ENCODE measurements around the gene BLACAT1. TPM values are rescaled to one million over a fixed set of nuclear protein-coding genes. Genes with fewer than 3 reads are reported as not detected.
"Not testable (repeated sequence)": the region's sequence is repeated elsewhere in the genome, so short reads cannot be mapped to it uniquely, and the experiment has no call there.

The BLACAT1 gene
- total RNA-seq, 1 experiment from 2014 or later, result not detected

DNA sequence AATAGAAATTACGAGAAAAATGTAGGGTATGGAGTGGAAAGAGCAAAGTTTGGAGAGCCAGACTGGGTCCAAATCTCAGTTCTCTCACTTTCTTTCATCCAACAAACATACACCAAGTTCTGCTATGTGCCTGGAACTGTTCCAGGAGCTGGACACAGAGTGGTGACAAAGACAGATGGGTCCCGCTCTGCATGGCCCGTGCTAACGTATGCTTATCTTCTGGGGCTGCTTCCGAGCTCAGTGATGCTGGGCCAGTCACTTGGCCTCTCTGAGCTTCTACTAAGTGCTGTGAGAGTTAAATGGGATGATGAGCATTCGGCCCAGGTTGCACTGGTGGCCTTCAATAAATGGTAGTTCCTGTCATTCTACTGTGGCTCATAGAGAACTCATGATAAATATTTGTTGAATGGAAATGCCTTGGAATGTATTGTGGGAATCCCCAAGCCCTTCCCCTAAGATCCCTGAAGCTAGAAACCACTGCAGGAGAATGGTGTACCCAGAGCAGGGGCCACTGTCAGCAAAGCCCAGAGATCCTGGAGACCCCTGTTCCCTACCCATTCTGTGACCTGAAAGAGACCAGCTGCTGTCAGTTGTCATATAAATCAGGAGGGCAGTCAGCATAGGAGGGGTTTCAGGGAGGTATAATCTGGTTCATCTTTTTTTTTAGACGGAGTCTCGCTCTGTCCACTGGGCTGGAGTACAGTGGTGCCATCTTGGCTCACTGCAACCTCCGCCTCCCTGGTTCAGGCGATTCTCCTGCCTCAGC is 37.8 kb downstream of the BLACAT1 start:
- DNase-seq (ENCODE audit: low read depth), result no peak

DNA sequence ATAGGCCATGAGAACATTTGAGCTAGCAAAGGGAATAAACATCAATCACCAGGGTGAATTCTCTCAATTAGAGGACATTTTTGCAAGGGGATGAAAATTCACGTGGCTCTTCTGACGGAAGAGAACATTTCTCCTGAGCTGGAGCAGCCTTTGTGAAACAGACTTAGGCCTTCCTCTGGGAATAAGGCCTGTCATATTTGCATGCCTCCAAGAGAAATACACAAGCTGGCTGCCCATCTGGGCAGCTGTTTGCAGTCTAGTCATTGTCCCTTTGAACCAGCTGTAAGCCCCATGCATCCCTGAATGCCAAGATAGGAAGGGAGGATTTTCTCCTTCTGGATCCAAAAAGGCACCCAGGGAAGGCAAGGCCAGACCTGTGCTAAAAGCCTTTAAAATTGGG is 39.5 kb downstream of the BLACAT1 start:
- DNase-seq (ENCODE audit: low read depth), result no peak

DNA sequence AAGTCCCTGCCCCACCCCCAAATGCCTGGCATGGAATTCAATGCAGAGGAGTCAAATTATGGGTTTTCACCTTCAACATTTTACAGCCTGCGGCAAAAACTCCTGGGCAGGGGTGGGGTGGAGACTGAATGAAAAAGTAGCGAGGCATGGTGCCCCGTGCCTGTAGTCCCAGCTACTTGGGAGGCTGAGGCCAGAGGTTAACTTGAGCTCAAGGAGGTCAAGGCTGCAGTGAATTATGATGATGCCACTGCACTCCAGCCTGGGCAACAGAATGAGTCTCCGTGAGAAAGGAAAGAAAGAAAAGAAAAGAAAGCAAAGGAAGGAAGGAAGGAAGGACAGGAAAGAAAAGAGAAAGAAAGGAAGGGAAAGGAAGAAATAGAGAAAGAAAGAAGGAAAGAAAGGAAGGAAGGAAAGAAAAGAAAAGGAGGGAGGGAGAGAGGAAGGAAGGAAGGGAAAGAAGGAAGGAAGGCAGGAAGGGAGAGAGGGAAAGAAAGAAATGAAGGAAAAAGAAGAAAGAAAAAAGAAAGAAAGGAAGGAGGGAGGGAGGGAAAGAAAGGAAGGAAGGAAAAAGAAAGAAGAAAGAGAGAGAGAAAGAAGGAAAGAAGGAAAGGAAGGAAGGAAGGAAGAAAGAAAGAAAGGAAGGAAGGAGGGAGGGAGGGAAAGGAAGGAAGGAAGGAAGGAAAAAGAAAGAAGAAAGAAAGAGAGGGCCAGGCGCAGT is 45.1 kb downstream of the BLACAT1 start:
- no peak for DNase-seq (ENCODE audit: low read depth)

DNA sequence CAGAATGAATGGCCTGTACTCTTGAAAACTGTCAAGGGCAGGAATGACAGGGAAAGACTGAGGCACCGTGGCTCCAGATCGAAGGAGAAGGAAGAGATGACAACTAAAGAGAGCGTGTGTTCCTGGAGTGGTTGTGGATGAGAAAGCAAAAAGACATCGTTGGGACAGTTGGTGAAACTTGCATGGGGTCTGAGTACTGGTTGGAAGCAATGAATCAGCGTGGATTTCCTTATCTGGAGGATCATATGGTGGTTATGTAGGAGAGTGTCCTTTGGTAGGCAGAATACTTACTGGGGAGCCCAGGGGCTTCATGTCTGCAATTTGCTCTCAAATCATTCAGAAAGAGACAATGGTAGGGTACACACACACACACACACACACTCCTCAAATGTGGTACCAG is 47.9 kb downstream of the BLACAT1 start:
- DNase-seq (ENCODE audit: low read depth), result no peak

DNA sequence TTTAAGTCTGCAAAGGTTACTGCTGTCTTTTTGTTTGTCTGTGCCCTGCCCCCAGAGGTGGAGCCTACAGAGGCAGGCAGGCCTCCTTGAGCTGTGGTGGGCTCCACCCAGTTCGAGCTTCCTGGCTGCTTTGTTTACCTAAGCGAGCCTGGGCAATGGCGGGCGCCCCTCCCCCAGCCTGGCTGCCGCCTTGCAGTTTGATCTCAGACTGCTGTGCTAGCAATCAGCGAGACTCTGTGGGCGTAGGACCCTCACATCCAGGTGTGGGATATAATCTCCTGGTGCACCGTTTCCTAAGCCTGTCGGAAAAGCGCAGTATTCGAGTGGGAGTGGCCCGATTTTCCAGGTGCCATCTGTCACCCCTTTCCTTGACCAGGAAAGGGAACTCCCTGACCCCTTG is 49.6 kb downstream of the BLACAT1 start:
- not testable (repeated sequence) for DNase-seq (ENCODE audit: low read depth)

Other genes with a start within 250 kb of the BLACAT1 start
- 4.4 and 5.0 TPM in 2 replicates for gene DSTYK, start 244.3 kb downstream of the BLACAT1 start, total RNA-seq (2014; rRNA removed; shearing (Covaris generic))
- gene TMCC2, start 228.1 kb downstream of the BLACAT1 start, total RNA-seq (2014; rRNA removed; shearing (Covaris generic)), result 0.48 and 1.1 TPM in 2 replicates
- gene NUAK2, start 134.3 kb downstream of the BLACAT1 start, total RNA-seq (2014; rRNA removed; shearing (Covaris generic)), result 0.78 and 1.2 TPM in 2 replicates
- gene KLHDC8A, start 99.1 kb downstream of the BLACAT1 start, total RNA-seq (2014; rRNA removed; shearing (Covaris generic)), result not detected in 2 replicates
- gene LEMD1, start 34.0 kb downstream of the BLACAT1 start, total RNA-seq (2014; rRNA removed; shearing (Covaris generic)), result not detected in 2 replicates
- under 0.01 and 0.36 TPM in 2 replicates for gene CDK18, start 48.6 kb upstream of the BLACAT1 start, total RNA-seq (2014; rRNA removed; shearing (Covaris generic))
- gene ELK4, start 176.0 kb upstream of the BLACAT1 start, total RNA-seq (2014; rRNA removed; shearing (Covaris generic)), result 14.3 and 16.1 TPM in 2 replicates
- gene SLC45A3, start 224.5 kb upstream of the BLACAT1 start, total RNA-seq (2014; rRNA removed; shearing (Covaris generic)), result 4.4 and 4.7 TPM in 2 replicates